MM.1S (cell line): ENCODE data around the gene SIDT1.

ENCODE experiments used
- DNase-seq: peaks from one replicate; pipeline ENCODE4 v3.0.0-alpha.2; 2015
- H2AFZ ChIP-seq: fragments of 300-600 bp; sonication (generic); 2 replicates; pipeline ENCODE4 v1.6.0; 2016; ENCODE audit warnings: antibody characterized with exemption, low read length
- H3F3A ChIP-seq: fragments of 300-600 bp; sonication (generic); 2 replicates; pipeline ENCODE4 v1.6.1; 2016; ENCODE audit warnings: mild to moderate bottlenecking, antibody characterized with exemption, low read length, moderate library complexity, mixed read lengths; ENCODE audit not compliant: insufficient read depth
- H3K27ac ChIP-seq: fragments of 300-600 bp; sonication (generic); 2 replicates; pipeline ENCODE4 v1.5.1; 2016; ENCODE audit warnings: mild to moderate bottlenecking, low read length
- H3K27me3 ChIP-seq: fragments of 300-600 bp; sonication (generic); replicated peaks from 2 replicates; pipeline ENCODE4 v1.6.0; 2016; ENCODE audit warnings: low read length; ENCODE audit not compliant: insufficient read depth
- H3K36me3 ChIP-seq: fragments of 300-600 bp; sonication (generic); replicated peaks from 2 replicates; pipeline ENCODE4 v1.6.1; 2016; ENCODE audit warnings: mild to moderate bottlenecking, low read length, mixed read lengths; ENCODE audit not compliant: insufficient read depth
- H3K4me1 ChIP-seq: fragments of 300-600 bp; sonication (generic); 2 replicates; pipeline ENCODE4 v1.6.1; 2016; ENCODE audit warnings: low read length, mixed read lengths
- H3K4me2 ChIP-seq: fragments of 300-600 bp; sonication (generic); 2 replicates; pipeline ENCODE4 v1.6.0; 2016; ENCODE audit warnings: low read depth, low read length
- H3K4me3 ChIP-seq: fragments of 300-600 bp; sonication (generic); 2 replicates; pipeline ENCODE4 v1.5.1; 2016; ENCODE audit warnings: low read length, mixed read lengths
- H3K79me2 ChIP-seq: fragments of 300-600 bp; sonication (generic); 2 replicates; pipeline ENCODE4 v1.6.1; 2016; ENCODE audit warnings: mixed run types, low read length, mixed read lengths
- H3K9ac ChIP-seq: fragments of 300-600 bp; sonication (generic); 2 replicates; pipeline ENCODE4 v1.6.1; 2016; ENCODE audit warnings: low read length, mixed read lengths
- H3K9me2 ChIP-seq: fragments of 300-600 bp; sonication (generic); replicated peaks from 2 replicates; pipeline ENCODE4 v1.6.1; 2016; ENCODE audit warnings: mild to moderate bottlenecking, low read length, mixed read lengths; ENCODE audit not compliant: insufficient read depth
- H3K9me3 ChIP-seq: fragments of 300-600 bp; sonication (generic); replicated peaks from 2 replicates; pipeline ENCODE4 v1.6.1; 2016; ENCODE audit warnings: mild to moderate bottlenecking, low read length, mixed read lengths; ENCODE audit not compliant: insufficient read depth
- H4K20me1 ChIP-seq: fragments of 300-600 bp; sonication (generic); 2 replicates; pipeline ENCODE4 v1.6.1; 2016; ENCODE audit warnings: mild to moderate bottlenecking, low read length, moderate library complexity, mixed read lengths; ENCODE audit not compliant: insufficient read depth
- EZH2 ChIP-seq: fragments of 300-600 bp; sonication (generic); optimal IDR thresholded peaks from 2 replicates; pipeline ENCODE3; 2017; ENCODE audit warnings: low read depth, mild to moderate bottlenecking, antibody characterized with exemption, low read length, mixed read lengths
- EZH2phosphoT487 ChIP-seq: fragments of 300-600 bp; sonication (generic); IDR thresholded peaks from 2 replicates; pipeline ENCODE4 v1.6.1; 2018; ENCODE audit warnings: antibody characterized with exemption, low read length
- TF ChIP-seq, protein P1 (sequence below): fragments of 300-600 bp; sonication (generic); IDR thresholded peaks from 2 replicates; pipeline ENCODE4 v1.5.1; 2016; ENCODE audit warnings: antibody characterized with exemption, low read length, mixed read lengths

The SIDT1 gene

DNA sequence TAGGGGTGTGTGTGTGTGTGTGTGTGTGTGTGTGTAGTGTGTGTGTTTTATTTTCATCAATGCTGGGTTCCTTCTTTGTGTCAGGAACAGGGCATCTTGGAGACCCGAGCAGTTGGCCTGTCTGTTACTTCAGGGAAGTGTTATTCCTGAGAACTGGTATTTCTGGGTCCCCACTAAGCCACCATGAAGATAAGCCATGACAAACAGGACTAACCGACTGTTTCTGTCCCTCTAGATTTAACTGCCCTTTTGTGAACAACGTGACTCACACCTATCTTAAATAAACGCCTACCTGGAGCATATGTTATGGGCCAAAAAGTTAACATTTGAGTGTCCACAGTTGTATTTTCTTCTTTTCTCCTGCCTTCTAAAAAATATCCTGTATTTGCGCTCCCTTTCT, 19.5 kb downstream of the SIDT1 start:
- TF ChIP-seq, protein P1, sequence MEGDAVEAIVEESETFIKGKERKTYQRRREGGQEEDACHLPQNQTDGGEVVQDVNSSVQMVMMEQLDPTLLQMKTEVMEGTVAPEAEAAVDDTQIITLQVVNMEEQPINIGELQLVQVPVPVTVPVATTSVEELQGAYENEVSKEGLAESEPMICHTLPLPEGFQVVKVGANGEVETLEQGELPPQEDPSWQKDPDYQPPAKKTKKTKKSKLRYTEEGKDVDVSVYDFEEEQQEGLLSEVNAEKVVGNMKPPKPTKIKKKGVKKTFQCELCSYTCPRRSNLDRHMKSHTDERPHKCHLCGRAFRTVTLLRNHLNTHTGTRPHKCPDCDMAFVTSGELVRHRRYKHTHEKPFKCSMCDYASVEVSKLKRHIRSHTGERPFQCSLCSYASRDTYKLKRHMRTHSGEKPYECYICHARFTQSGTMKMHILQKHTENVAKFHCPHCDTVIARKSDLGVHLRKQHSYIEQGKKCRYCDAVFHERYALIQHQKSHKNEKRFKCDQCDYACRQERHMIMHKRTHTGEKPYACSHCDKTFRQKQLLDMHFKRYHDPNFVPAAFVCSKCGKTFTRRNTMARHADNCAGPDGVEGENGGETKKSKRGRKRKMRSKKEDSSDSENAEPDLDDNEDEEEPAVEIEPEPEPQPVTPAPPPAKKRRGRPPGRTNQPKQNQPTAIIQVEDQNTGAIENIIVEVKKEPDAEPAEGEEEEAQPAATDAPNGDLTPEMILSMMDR, result no peak
- TF ChIP-seq EZH2phosphoT487, result no peak
- no peak for TF ChIP-seq EZH2
- Histone ChIP-seq H4K20me1 (no peaks in the 10 kb centered on the region), H3K4me3 (no peak overlapping the region), H3K79me2 (peaks cover 28% of the 10 kb centered on the region), H3K36me3 (no peaks in the 10 kb centered on the region), H3F3A (peaks cover 9% of the 10 kb centered on the region), H3K9ac (no peak overlapping the region), H3K4me1 (peaks cover 14% of the 10 kb centered on the region), H3K27me3 (no peaks in the 10 kb centered on the region), H3K4me2 (no peak overlapping the region), H2AFZ (no peak overlapping the region), H3K9me2 (no peaks in the 10 kb centered on the region), H3K9me3 (no peaks in the 10 kb centered on the region), H3K27ac (no peak overlapping the region)
- no peak for DNase-seq

DNA sequence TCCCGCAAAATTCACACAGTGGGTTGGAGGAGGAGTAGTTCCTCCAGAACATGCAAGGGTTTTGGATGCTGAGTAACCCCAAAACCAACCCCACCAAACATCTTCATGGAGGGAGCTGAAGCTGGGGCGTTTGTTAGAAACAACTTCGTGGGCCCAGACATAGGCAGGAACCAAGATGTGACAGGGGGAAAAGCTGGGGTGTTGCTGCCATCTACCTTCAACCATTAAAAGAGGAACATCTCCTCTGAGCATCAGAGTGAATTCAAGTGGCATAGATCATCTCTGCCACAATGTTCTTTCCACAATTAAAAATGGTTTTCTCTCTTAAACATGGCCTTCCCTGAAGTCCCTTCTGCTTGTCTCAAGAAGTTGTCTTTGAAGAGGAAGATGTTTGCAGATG, 20.5 kb downstream of the SIDT1 start:
- no peaks in the 10 kb centered on the region for H3K27me3 ChIP-seq
- TF ChIP-seq, protein P1, result peak; percentile 30
- no peak for TF ChIP-seq EZH2phosphoT487
- H3F3A ChIP-seq, result no peaks in the 10 kb centered on the region
- peaks cover 5% of the 10 kb centered on the region for H3K4me1 ChIP-seq
- no peak overlapping the region for H3K9ac ChIP-seq
- H3K36me3 ChIP-seq, result no peaks in the 10 kb centered on the region
- no peaks in the 10 kb centered on the region for H3K9me2 ChIP-seq
- peaks cover 23% of the 10 kb centered on the region for H3K79me2 ChIP-seq
- no peak overlapping the region for H2AFZ ChIP-seq
- H3K9me3 ChIP-seq, result no peaks in the 10 kb centered on the region
- no peak for DNase-seq
- H3K4me3 ChIP-seq, result no peak overlapping the region
- no peaks in the 10 kb centered on the region for H4K20me1 ChIP-seq
- H3K27ac ChIP-seq, result no peak overlapping the region
- no peak overlapping the region for H3K4me2 ChIP-seq

DNA sequence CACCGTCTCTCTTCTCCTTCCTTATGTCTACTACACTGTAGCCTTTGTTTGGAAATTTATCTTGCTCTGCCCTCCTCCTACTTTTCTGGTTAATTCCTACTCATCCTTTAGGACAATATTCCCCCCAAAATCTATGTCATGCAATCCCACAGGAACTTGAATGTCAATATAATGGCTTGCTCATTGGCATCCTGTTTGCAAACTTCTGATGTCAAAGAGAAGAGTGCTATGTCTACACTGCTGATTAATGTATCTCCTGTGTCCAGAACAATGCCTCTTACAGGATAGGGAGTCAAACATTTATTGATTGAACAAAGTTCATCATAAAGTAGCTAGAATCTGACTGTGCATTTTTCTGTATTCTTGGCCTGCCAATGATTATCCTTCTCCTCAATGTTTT, 22.8 kb downstream of the SIDT1 start:
- Histone ChIP-seq H3K27ac (no peak overlapping the region), H2AFZ (no peak overlapping the region), H3K27me3 (no peaks in the 10 kb centered on the region), H3K9me3 (no peaks in the 10 kb centered on the region), H4K20me1 (no peaks in the 10 kb centered on the region), H3K36me3 (no peaks in the 10 kb centered on the region), H3K9me2 (no peaks in the 10 kb centered on the region), H3K9ac (no peak overlapping the region), H3K4me1 (no peaks in the 10 kb centered on the region), H3K4me2 (no peak overlapping the region), H3K79me2 (peaks cover 5% of the 10 kb centered on the region; the same call in 1 of the 2 replicates), H3K4me3 (no peak overlapping the region), H3F3A (no peaks in the 10 kb centered on the region)
- TF ChIP-seq EZH2phosphoT487 (no peak), EZH2 (no peak)
- TF ChIP-seq, protein P1, result no peak
- no peak for DNase-seq
